Tibial nerve (tissue), 4 donors: Measurements from ENCODE around the gene SPART. TPM values are rescaled to one million over a fixed set of nuclear protein-coding genes. Genes with fewer than 3 reads are reported as not detected.

ENCODE experiments used
- DNase-seq, 2 donors: peaks; one replicate each; pipeline ENCODE4 v3.0.0-alpha.2; 2019; ENCODE audit warnings: low spot score in 2 of 2
- H3K27ac ChIP-seq, 4 donors: fragments of 200-600 bp; sonication (generic) in 3 of 4; one replicate each; pipeline ENCODE4 v1.5.1; 2017 to 2019; ENCODE audit warnings: mild to moderate bottlenecking in 1 of 4
- H3K27me3 ChIP-seq, 2 donors: fragments of 200-600 bp; sonication (generic) in 1 of 2; one replicate each; pipeline versions ENCODE4 v1.5.1 to v1.6.0; 2017 to 2019
- H3K36me3 ChIP-seq, 3 donors: fragments of 200-600 bp; sonication (generic); one replicate each; pipeline ENCODE4 v1.5.1; 2018 to 2019
- H3K4me1 ChIP-seq, 4 donors: fragments of 200-600 bp; sonication (generic) in 3 of 4; one replicate each; pipeline ENCODE4 v1.5.1; 2017 to 2019
- H3K4me3 ChIP-seq, 4 donors: fragments of 200-600 bp; sonication (generic) in 3 of 4; one replicate each; pipeline ENCODE4 v1.5.1; 2017 to 2019; ENCODE audit warnings: mild to moderate bottlenecking in 1 of 4, moderate library complexity in 1 of 4
- H3K9me3 ChIP-seq, 4 donors: fragments of 200-600 bp; sonication (generic) in 3 of 4; one replicate each; pipeline ENCODE4 v1.5.1; 2017 to 2019
- EP300 ChIP-seq, 2 donors: sonication (generic); formaldehyde crosslinking; IDR thresholded peaks; one replicate each; pipeline ENCODE4 v1.6.1; 2017; ENCODE audit warnings: antibody characterized with exemption in 2 of 2, mild to moderate bottlenecking in 1 of 2
- POLR2A ChIP-seq, 2 donors: fragments of 450-650 bp; IDR thresholded peaks; one replicate each; pipeline ENCODE4 v1.6.1; 2017; ENCODE audit warnings: antibody characterized with exemption in 2 of 2, mild to moderate bottlenecking in 2 of 2, moderate library complexity in 2 of 2
- WGBS, 2 donors: methylation state at CpG; one replicate each; pipeline ENCODE4 v1.1.5; 2018; 5-methylcytosine and 5-hydroxymethylcytosine counted together
- total RNA-seq, 4 donors: library from RNA; depleted of rRNA; stranded (reverse); fragments of >200 nt; gene quantifications; one replicate each; pipeline ENCODE4 v1.1.0, GENCODE V29; 2016
- TF ChIP-seq, protein P1 (sequence below), 5 experiments: fragments of 200-600 bp in 3 of 5; fragments of 450-650 bp in 2 of 5; sonication (generic) in 3 of 5; IDR thresholded peaks; one replicate each; pipeline ENCODE4 v1.5.1; 2016 to 2019; ENCODE audit warnings: antibody characterized with exemption in 5 of 5, mild to moderate bottlenecking in 3 of 5, moderate library complexity in 2 of 5

Gene SPART
- total RNA-seq, 4 donors from 2014 or later = 50.7 to 77.4 (median 62.4) TPM

- Histone ChIP-seq H3K27me3 (no peaks in the 10 kb centered on the region), H3K4me1 (no peaks in the 10 kb centered on the region), H3K4me3 (no peak overlapping the region), H3K36me3 (no peaks in the 10 kb centered on the region), H3K27ac (no peak overlapping the region), H3K9me3 (no peaks in the 10 kb centered on the region)
- TF ChIP-seq POLR2A (IDR thresholded peaks at IDR 0.05) (no peak), EP300 (IDR thresholded peaks at IDR 0.05) (no peak)
- TF ChIP-seq, protein P1, sequence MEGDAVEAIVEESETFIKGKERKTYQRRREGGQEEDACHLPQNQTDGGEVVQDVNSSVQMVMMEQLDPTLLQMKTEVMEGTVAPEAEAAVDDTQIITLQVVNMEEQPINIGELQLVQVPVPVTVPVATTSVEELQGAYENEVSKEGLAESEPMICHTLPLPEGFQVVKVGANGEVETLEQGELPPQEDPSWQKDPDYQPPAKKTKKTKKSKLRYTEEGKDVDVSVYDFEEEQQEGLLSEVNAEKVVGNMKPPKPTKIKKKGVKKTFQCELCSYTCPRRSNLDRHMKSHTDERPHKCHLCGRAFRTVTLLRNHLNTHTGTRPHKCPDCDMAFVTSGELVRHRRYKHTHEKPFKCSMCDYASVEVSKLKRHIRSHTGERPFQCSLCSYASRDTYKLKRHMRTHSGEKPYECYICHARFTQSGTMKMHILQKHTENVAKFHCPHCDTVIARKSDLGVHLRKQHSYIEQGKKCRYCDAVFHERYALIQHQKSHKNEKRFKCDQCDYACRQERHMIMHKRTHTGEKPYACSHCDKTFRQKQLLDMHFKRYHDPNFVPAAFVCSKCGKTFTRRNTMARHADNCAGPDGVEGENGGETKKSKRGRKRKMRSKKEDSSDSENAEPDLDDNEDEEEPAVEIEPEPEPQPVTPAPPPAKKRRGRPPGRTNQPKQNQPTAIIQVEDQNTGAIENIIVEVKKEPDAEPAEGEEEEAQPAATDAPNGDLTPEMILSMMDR (IDR thresholded peaks at IDR 0.05) = no peak
- DNase-seq = no peak
Observed at GRCh38 chr13:36288794-36289391, 57.3 kb downstream of the SPART start.

DNA sequence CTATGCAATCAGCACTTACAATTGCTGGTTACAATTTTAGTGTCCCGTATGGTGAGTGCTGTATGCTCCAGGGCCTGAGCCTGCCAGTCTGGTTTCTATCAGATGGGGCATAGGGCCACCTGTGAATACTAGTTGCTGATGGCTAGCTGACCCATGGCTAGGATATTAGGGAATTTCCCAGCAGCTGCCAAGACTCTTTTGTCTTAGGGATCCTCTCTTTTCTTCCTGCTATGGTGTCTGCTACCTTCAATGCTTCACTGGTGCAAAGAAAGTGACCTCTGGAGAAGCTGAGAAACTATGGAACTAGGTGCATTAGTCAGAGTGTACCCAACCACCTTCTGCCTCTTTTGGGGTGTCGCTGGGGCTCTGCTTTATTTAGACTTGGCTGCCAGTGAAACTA lies 60.2 kb downstream of the SPART start:
- H3K4me1 ChIP-seq = no peaks in the 10 kb centered on the region
- TF ChIP-seq EP300 (IDR thresholded peaks at IDR 0.05) (no peak), POLR2A (IDR thresholded peaks at IDR 0.05) (no peak)
- TF ChIP-seq, protein P1 (IDR thresholded peaks at IDR 0.05) = no peak
- no peak overlapping the region for H3K4me3 ChIP-seq
- H3K27ac ChIP-seq = no peak overlapping the region
- WGBS, 2 donors = 78 to 84% methylated on average over 2 of the region's 2 CpGs
- DNase-seq = no peak
- no peaks in the 10 kb centered on the region for H3K36me3 ChIP-seq
- H3K9me3 ChIP-seq = no peaks in the 10 kb centered on the region
- no peaks in the 10 kb centered on the region for H3K27me3 ChIP-seq

DNA sequence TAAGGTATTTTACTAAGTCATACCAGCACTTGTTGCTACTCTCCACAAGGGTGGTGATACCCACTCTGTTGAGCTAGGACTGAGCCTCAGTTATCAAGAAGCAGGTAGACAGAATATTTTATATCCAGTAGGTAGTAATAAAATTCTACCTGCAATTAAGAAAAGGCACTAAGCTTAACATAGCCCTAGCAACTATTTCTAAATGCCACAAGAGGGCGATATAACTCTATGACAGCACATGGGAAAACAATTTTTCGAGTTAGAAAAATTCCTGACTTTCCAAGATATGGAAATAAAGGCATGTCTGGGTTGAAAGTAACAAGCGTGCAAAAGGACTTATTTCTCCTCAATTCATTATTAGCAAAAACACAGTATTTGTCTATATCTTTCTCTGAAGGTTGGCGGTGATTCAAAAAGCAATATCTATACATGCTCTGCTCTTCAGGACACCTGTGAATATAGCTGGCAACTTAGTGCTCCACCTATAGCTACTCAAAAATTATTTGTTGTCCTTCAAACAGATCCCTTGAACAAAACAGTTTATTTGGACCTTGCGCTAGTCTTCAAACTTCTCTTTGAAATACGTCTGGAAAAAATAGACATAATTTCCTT lies 63.3 kb downstream of the SPART start:
- Histone ChIP-seq H3K36me3 (no peaks in the 10 kb centered on the region), H3K27me3 (no peaks in the 10 kb centered on the region), H3K4me3 (no peak overlapping the region), H3K27ac (no peak overlapping the region), H3K4me1 (no peaks in the 10 kb centered on the region), H3K9me3 (no peaks in the 10 kb centered on the region)
- no peak for DNase-seq
- 40 to 41% methylated on average over 6 of the region's 6 CpGs for WGBS, 2 donors
- TF ChIP-seq EP300 (IDR thresholded peaks at IDR 0.05) = no peak
- TF ChIP-seq, protein P1 (IDR thresholded peaks at IDR 0.05) = peak; percentile 64 to 85 (median 78)

DNA sequence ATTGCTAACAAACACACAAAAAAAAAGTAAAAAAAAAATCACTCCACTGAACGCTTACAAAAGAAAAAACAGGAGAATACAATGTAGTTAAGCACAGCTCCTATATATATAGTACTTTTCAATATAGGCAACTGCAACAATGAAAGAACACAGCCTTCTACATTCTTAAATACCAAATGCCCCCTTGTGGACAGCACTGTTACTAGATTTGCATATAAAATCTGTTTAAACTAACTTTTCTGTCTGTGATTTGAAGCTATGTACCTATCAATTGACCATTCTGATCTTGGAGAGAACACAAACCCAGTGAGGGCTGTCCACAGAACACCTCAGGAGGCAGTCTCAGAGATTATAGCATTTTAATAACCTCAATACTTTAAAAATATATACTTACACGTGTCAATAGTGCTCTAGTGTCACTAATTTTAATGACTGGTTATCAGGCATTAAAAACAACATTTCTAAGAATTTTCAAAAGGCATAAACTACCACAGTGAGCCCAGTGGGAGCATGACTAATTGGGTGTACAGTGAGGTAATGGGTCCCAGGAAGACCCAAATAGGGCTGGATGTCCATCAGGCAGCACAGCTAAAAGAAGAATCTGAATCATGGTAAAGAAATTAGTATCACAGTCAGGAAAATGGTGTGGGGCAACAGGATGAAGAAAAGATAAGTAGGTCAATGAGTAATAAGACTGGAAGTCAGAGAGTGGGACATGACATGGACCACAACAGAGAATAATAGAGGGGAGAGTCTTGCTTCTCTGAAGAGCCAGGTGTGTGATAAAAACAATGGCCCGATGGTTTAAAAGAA lies 70.8 kb downstream of the SPART start:
- Histone ChIP-seq H3K4me3 (no peak overlapping the region), H3K27ac (no peak overlapping the region), H3K27me3 (no peaks in the 10 kb centered on the region), H3K36me3 (no peaks in the 10 kb centered on the region), H3K9me3 (no peaks in the 10 kb centered on the region), H3K4me1 (no peaks in the 10 kb centered on the region)
- DNase-seq = peak in 1 of 2 donors; percentile 83
- 56 to 74% methylated on average over 3 of the region's 3 CpGs for WGBS, 2 donors
- TF ChIP-seq, protein P1 (IDR thresholded peaks at IDR 0.05) = peak; percentile 34 to 75 (median 39)
- no peak for TF ChIP-seq EP300 (IDR thresholded peaks at IDR 0.05)

DNA sequence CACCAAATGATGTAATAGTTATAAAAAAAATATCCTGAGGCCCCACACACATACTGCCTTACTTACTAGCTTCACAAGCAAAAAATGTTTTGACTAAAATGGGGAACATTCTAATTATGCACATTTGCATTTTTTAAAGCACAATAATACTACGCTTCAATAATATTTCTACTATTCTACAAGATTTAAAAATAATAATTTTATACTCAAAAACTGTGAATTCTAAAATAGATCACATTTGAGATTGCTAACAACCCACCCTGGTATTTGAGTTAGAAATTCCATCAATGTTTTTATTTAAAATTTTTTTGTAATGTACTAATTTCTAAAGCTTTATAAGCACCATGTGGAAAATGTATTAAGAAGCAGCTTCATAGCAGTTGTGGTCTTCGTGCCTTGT lies 72.8 kb downstream of the SPART start:
- DNase-seq = no peak
- H3K27ac ChIP-seq = no peak overlapping the region
- WGBS, 2 donors = 80 to 87% methylated on average over 2 of the region's 2 CpGs

More for the DNA sequence above, 72.8 kb downstream of the SPART start:
- TF ChIP-seq, protein P1 (IDR thresholded peaks at IDR 0.05) = no peak
- TF ChIP-seq POLR2A (IDR thresholded peaks at IDR 0.05) (no peak), EP300 (IDR thresholded peaks at IDR 0.05) (no peak)
- H3K36me3 ChIP-seq = no peaks in the 10 kb centered on the region
- H3K4me1 ChIP-seq = no peaks in the 10 kb centered on the region
- H3K27me3 ChIP-seq = no peaks in the 10 kb centered on the region
- no peaks in the 10 kb centered on the region for H3K9me3 ChIP-seq
- no peak overlapping the region for H3K4me3 ChIP-seq
